Spleen (tissue), 11 donors: Measurements from ENCODE around the gene LARP4B. TPM values are rescaled to one million over a fixed set of nuclear protein-coding genes. Genes with fewer than 3 reads are reported as not detected.
A peak's percentile ranks its signal among the peaks of the same experiment; 100 is the strongest.

Experiments
- DNase-seq: peaks from one replicate; pipeline ENCODE4 v3.0.0-alpha.2; 2020
- H3K27ac ChIP-seq, 8 donors: fragments of 200-600 bp; sonication (generic) in 7 of 8; 1 replicate in 4 of 8; 2 replicates in 4 of 8; pipeline versions ENCODE4 v1.5.0 to v1.8.0; 2016 to 2021; ENCODE audit warnings: inconsistent platforms in 4 of 8, mild to moderate bottlenecking in 4 of 8, moderate library complexity in 1 of 8
- H3K27me3 ChIP-seq, 7 donors: fragments of 200-600 bp; sonication (generic) in 6 of 7; replicated peaks in 1 of 7; 1 replicate in 4 of 7; 2 replicates in 3 of 7; pipeline versions ENCODE4 v1.5.0 to v1.8.0; 2016 to 2021; ENCODE audit warnings: inconsistent platforms in 3 of 7, mild to moderate bottlenecking in 1 of 7
- H3K36me3 ChIP-seq, 6 donors: fragments of 200-600 bp; sonication (generic) in 5 of 6; 1 replicate in 4 of 6; 2 replicates in 2 of 6; pipeline versions ENCODE4 v1.5.0 to v1.8.0; 2016 to 2021; ENCODE audit warnings: inconsistent platforms in 2 of 6
- H3K4me1 ChIP-seq, 6 donors: fragments of 200-600 bp; sonication (generic) in 5 of 6; 1 replicate in 3 of 6; 2 replicates in 3 of 6; pipeline versions ENCODE4 v1.5.0 to v1.8.0; 2016 to 2021; ENCODE audit warnings: inconsistent platforms in 3 of 6
- H3K4me3 ChIP-seq, 8 donors: fragments of 200-600 bp; sonication (generic) in 7 of 8; 1 replicate in 4 of 8; 2 replicates in 4 of 8; pipeline versions ENCODE4 v1.5.0 to v1.8.0; 2016 to 2021; ENCODE audit warnings: inconsistent platforms in 4 of 8, mild to moderate bottlenecking in 4 of 8, moderate library complexity in 2 of 8
- H3K9me3 ChIP-seq, 8 donors: fragments of 200-600 bp; sonication (generic) in 7 of 8; 1 replicate in 4 of 8; 2 replicates in 4 of 8; pipeline versions ENCODE4 v1.5.0 to v1.8.0; 2016 to 2021; ENCODE audit warnings: inconsistent platforms in 4 of 8
- CTCF ChIP-seq, 11 experiments: fragments of 200-600 bp in 7 of 11; fragments of 450-650 bp in 4 of 11; sonication (generic) in 4 of 11; IDR thresholded peaks in 8 of 11; conservative IDR thresholded peaks in 3 of 11; 1 replicate in 7 of 11; 2 replicates in 4 of 11; pipeline versions ENCODE4 v1.4.0 to v1.8.0; 2016 to 2021; ENCODE audit warnings: antibody characterized with exemption in 11 of 11, inconsistent platforms in 4 of 11, mild to moderate bottlenecking in 1 of 11
- POLR2A ChIP-seq, 3 donors: fragments of 450-650 bp; IDR thresholded peaks; one replicate each; pipeline ENCODE4 v1.5.1; 2017; ENCODE audit warnings: antibody characterized with exemption in 3 of 3, mild to moderate bottlenecking in 1 of 3
- POLR2AphosphoS5 ChIP-seq, 3 donors: sonication (generic); formaldehyde crosslinking; IDR thresholded peaks; one replicate each; pipeline ENCODE4 v1.5.1; 2017; ENCODE audit warnings: antibody characterized with exemption in 3 of 3
- WGBS, 5 donors: extraction: QIAGEN DNeasy Blood & Tissue Kit in 3 of 5; methylation state at CpG; one replicate each; pipeline versions ENCODE4 v1.1.5 to v1.1.7; 2013 to 2018; 5-methylcytosine and 5-hydroxymethylcytosine counted together
- intact Hi-C: fragments of 100-400 bp; cut with DNase I; formaldehyde crosslinking; loops from one replicate; pipeline ENCODE4 v1.15.0; 2023; ENCODE audit warnings: low total_unique reads
- polyA plus RNA-seq, 3 donors: library from polyadenylated mRNA; stranded (reverse); fragments of 200-250 nt; gene quantifications; one replicate each; pipeline ENCODE4 v1.2.1, GENCODE V29; 2013
- total RNA-seq, 7 donors: library from RNA; depleted of rRNA in 3 of 7; stranded (reverse); fragments of >200 nt in 3 of 7; fragmentation: NEBNext Ultra II Directional in 4 of 7; extraction: Animal tissue kit (Norgen Biotek cat#: 25700) in 4 of 7; gene quantifications; one replicate each; pipeline versions ENCODE4 v1.1.0 to v1.2.1, GENCODE V29; 2016 to 2021
- donor health status: healthy with polysubstance abuse.
- donor health status: DM: no; HTN: no; CAD: no; lungs with moderate emphysema.
- donor health status: DM: no; HTN: no; CAD: no.
- donor health status: Bipolar disorder and iron deficiency.
- donor health status: healthy.
- donor health status: DM: no; HTN: no; CAD: no.
- donor health status: DM: yes; HTN: yes; CAD: no.

LARP4B gene
- total and polyA plus RNA-seq, 10 donors, result 12.7 to 163 (median 88.7) TPM

DNA sequence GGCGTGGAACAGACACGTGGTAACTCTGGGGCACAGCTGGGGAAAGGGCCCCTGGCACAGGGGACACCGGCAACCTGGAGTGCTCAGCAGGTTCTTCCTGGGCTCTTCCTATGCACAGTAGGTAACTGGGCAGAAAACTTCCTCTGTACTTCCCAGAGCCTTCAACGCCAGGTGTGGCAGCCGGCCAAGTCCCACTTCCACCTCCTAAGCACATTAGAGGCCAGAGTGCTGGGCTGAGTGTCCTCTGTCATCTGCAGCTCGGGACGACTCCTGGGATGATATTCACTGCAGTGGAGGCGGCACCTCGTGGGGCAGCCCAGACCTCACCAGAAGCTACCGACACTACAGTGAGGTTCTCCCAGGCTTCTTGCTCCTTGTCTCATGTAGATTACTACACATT lies 114.5 kb downstream of the LARP4B start:
- peaks cover 0 to 36% (median 12%) of the 10 kb centered on the region in 6 donors for H3K4me1 ChIP-seq
- peaks cover 0 to 100% (median 90%) of the 10 kb centered on the region in 6 donors for H3K36me3 ChIP-seq
- no peak for TF ChIP-seq POLR2A (IDR thresholded peaks at IDR 0.05)
- peak in 2 of 3 donors; percentile 22 to 28 for TF ChIP-seq POLR2AphosphoS5 (IDR thresholded peaks at IDR 0.05)
- no peak for TF ChIP-seq CTCF (IDR thresholded peaks at IDR 0.05 in 8 of 11, conservative IDR thresholded peaks at IDR 0.05 in 3 of 11)
- DNase-seq, result no peak
- 75 to 92% (median 80%) methylated on average over 7 to 10 of the region's 10 CpGs for WGBS, 5 donors
- no peak overlapping the region for H3K4me3 ChIP-seq
- intact Hi-C loops, result no loop called here
- no peaks in the 10 kb centered on the region for H3K9me3 ChIP-seq
- no peaks in the 10 kb centered on the region for H3K27me3 ChIP-seq
- H3K27ac ChIP-seq, result peak overlapping the region in 3 of 8 donors; percentile 63 to 75 (median 64)

- no peaks in the 10 kb centered on the region for H3K9me3 ChIP-seq
- 92 to 100% (median 98%) methylated on average over 6 of the region's 6 CpGs for WGBS, 5 donors
- no peaks in the 10 kb centered on the region for H3K27me3 ChIP-seq
- no peak for TF ChIP-seq POLR2AphosphoS5 (IDR thresholded peaks at IDR 0.05)
- TF ChIP-seq POLR2A (IDR thresholded peaks at IDR 0.05), result no peak
- TF ChIP-seq CTCF (IDR thresholded peaks at IDR 0.05 in 8 of 11, conservative IDR thresholded peaks at IDR 0.05 in 3 of 11), result no peak
- intact Hi-C loops, result no loop called here
- no peak overlapping the region for H3K4me3 ChIP-seq
- DNase-seq, result no peak
- H3K36me3 ChIP-seq, result peaks cover 0 to 100% (median 93%) of the 10 kb centered on the region in 6 donors
- no peak overlapping the region for H3K27ac ChIP-seq
- peaks cover 0 to 29% (median 6%) of the 10 kb centered on the region in 6 donors for H3K4me1 ChIP-seq
Measured at GRCh38 chr10:816091-816477, 115.4 kb downstream of the LARP4B start.

DNA sequence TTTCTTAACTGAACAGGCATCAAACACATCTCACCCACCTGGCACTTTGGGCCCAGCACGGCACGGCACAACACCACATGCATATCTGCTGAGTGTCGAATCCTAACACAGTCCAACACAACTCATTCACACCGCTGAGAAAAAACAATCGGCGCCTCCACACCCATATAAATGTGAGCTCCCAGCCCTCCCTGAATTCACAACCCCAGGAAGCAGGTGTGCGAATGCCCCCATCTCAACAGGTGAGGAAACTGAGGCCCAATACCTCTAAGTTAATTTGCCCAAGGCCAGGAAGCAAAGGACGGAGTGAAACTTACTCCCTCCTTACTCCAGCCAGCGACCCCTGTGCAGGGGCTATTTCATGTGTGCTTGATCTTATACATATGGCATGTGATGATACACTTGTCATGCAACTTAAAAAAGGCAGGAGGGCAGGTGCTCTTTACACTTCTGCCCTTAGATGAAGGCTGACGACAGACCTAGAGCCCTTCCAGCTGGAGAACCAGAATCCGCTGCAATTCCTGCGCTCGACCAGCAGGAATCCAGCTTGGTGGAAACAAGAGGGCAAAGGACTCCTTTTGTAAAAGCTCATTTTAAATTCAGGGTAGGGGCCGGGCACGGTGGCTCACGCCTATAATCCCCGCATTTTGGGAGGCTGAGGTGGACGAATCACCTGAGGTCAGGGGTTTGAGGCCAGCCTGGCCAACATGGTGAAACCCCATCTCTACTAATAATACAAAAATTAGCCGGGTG lies 116.0 kb downstream of the LARP4B start:
- no peaks in the 10 kb centered on the region for H3K27me3 ChIP-seq
- intact Hi-C loops, result no loop called here
- no peak for DNase-seq
- no peak overlapping the region for H3K27ac ChIP-seq
- peaks cover 0 to 29% (median 6%) of the 10 kb centered on the region in 6 donors for H3K4me1 ChIP-seq
- 95 to 98% (median 96%) methylated on average over 19 of the region's 19 CpGs for WGBS, 5 donors
- TF ChIP-seq CTCF (IDR thresholded peaks at IDR 0.05 in 8 of 11, conservative IDR thresholded peaks at IDR 0.05 in 3 of 11) (no peak), POLR2AphosphoS5 (IDR thresholded peaks at IDR 0.05) (no peak), POLR2A (IDR thresholded peaks at IDR 0.05) (no peak)
- no peaks in the 10 kb centered on the region for H3K9me3 ChIP-seq
- no peak overlapping the region for H3K4me3 ChIP-seq
- peaks cover 0 to 100% (median 92%) of the 10 kb centered on the region in 6 donors for H3K36me3 ChIP-seq

DNA sequence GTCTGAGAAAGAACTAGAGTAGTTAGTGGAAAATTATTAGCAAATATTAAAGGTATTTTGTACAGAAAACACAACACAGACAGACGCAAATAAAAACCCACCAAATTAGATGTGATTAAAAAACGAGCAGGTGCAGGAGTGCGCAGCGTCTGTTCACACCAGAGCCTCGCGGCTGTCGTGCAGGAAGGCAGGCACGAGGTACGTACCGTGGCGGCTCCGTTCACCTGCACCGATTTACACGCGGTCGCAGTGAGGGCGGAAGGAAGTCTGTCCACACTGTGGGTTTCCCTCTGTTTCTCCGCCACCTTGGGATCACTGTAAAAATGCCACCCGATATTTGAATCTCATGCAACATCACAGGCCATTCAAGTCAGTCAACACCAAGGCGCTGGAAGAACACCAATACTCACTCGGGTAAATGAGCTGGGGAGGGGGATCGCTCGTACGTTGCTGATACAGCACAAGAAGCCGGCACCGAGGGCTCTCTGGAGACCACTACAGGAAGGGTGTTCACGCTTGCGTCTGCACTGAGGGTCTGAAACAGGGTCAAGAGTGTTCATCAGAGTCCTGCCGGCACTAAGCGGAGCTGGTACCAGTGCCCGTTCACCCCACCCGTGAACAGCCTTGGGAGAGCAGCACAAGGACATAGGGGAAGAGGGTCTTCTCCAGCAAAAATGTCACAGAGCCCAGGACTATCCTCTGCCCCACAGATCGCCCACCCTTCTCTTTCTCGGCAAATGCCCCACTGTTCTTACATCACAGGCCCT lies 116.8 kb downstream of the LARP4B start:
- no peak for DNase-seq
- no peak for TF ChIP-seq POLR2A (IDR thresholded peaks at IDR 0.05)
- TF ChIP-seq POLR2AphosphoS5 (IDR thresholded peaks at IDR 0.05), result peak in 2 of 3 donors; percentile 21 to 50
- Histone ChIP-seq H3K27me3 (no peaks in the 10 kb centered on the region), H3K36me3 (peaks cover 0 to 100% (median 92%) of the 10 kb centered on the region in 6 donors), H3K9me3 (no peaks in the 10 kb centered on the region), H3K4me3 (no peak overlapping the region), H3K27ac (no peak overlapping the region), H3K4me1 (peaks cover 0 to 29% (median 6%) of the 10 kb centered on the region in 6 donors)
- intact Hi-C loops, result no loop called here
- WGBS, 5 donors, result 94 to 98% (median 94%) methylated on average over 34 of the region's 34 CpGs
